SH-SY5Y (cell line): ENCODE measurements around the gene PFKL.

Source experiments
- GATA2 ChIP-seq: IDR thresholded peaks from 2 replicates; pipeline ENCODE4 v1.6.1; 2011; ENCODE audit warnings: mild to moderate bottlenecking, low read depth, low read length
- GATA3 ChIP-seq: IDR thresholded peaks from 2 replicates; pipeline ENCODE4 v1.6.1; 2011; ENCODE audit warnings: low read depth, mild to moderate bottlenecking, low read length, moderate library complexity

DNA sequence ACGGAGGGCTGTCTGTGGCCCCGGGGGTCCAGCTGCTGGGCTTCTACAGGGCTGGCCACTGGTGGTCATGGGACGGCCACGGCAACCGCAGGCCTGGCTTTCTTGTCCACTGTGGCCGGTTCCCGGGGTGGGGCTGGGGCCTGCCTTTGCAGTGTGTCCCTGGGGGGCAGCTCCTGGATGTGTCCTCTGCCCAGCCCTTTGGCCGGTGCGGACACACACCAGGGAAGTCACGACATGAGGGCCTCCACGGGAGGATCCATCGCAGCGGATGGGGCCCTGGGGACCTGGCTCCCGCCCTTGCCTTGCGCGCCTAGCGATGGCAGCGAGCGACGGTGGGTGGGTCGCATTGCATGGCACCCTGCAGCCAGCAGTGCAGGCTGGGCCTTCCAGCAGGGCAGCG lies 18.0 kb downstream of the PFKL start:
- TF ChIP-seq GATA2, result no peak
- TF ChIP-seq GATA3, result no peak
